ENCODE data around the gene KCNE4.

Gene KCNE4

GRCh38 chr2:223042284-223042683 is 9.7 kb upstream of the KCNE4 start:
- no peak for DNase-seq
- H3K27me3 ChIP-seq, result no peaks in the 10 kb centered on the region
- H3K27ac ChIP-seq, result peak overlapping the region; percentile 76 to 83
- no peaks in the 10 kb centered on the region for H3K36me3 ChIP-seq
- intact Hi-C loops (cut with DNase I; ENCODE audit: low total_unique reads), result no loop called here
- no peak for TF ChIP-seq CTCF (IDR thresholded peaks at IDR 0.05)
- H3K9me3 ChIP-seq, result no peaks in the 10 kb centered on the region
- no peak overlapping the region for H3K4me3 ChIP-seq
- H3K4me1 ChIP-seq, result peaks cover 0 to 45% (median 12%) of the 10 kb centered on the region in 4 donors

- Histone ChIP-seq H3K36me3 (no peaks in the 10 kb centered on the region), H3K4me1 (peaks cover 0 to 49% (median 14%) of the 10 kb centered on the region in 4 donors), H3K27me3 (no peaks in the 10 kb centered on the region), H3K27ac (peak overlapping the region; percentile 76 to 83), H3K4me3 (no peak overlapping the region), H3K9me3 (no peaks in the 10 kb centered on the region)
- intact Hi-C loops (cut with DNase I; ENCODE audit: low total_unique reads), result no loop called here
- DNase-seq, result no peak
- no peak for TF ChIP-seq CTCF (IDR thresholded peaks at IDR 0.05)
Measured at GRCh38 chr2:223042704-223043118, 9.3 kb upstream of the KCNE4 start.

GRCh38 chr2:223043164-223043941 is 8.6 kb upstream of the KCNE4 start:
- no peaks in the 10 kb centered on the region for H3K36me3 ChIP-seq
- intact Hi-C loops (cut with DNase I; ENCODE audit: low total_unique reads), result no loop called here
- no peak for TF ChIP-seq CTCF (IDR thresholded peaks at IDR 0.05)
- no peaks in the 10 kb centered on the region for H3K27me3 ChIP-seq
- H3K4me3 ChIP-seq, result no peak overlapping the region
- no peaks in the 10 kb centered on the region for H3K9me3 ChIP-seq
- DNase-seq, result no peak
- peaks cover 0 to 54% (median 14%) of the 10 kb centered on the region in 4 donors for H3K4me1 ChIP-seq
- H3K27ac ChIP-seq, result peak overlapping the region; percentile 76 to 83

- Histone ChIP-seq H3K9me3 (no peaks in the 10 kb centered on the region), H3K4me3 (no peak overlapping the region), H3K27me3 (no peaks in the 10 kb centered on the region), H3K27ac (peak overlapping the region; percentile 76 to 83), H3K4me1 (peaks cover 0 to 54% (median 14%) of the 10 kb centered on the region in 4 donors), H3K36me3 (no peaks in the 10 kb centered on the region)
- DNase-seq, result no peak
- no peak for TF ChIP-seq CTCF (IDR thresholded peaks at IDR 0.05)
- intact Hi-C loops (cut with DNase I; ENCODE audit: low total_unique reads), result no loop called here
Measured at GRCh38 chr2:223044092-223044836, 7.7 kb upstream of the KCNE4 start.

GRCh38 chr2:223044916-223045700 is 6.9 kb upstream of the KCNE4 start:
- intact Hi-C loops (cut with DNase I; ENCODE audit: low total_unique reads), result no loop called here

More at GRCh38 chr2:223044916-223045700, 6.9 kb upstream of the KCNE4 start:
- no peaks in the 10 kb centered on the region for H3K27me3 ChIP-seq
- no peaks in the 10 kb centered on the region for H3K36me3 ChIP-seq
- no peak for DNase-seq
- TF ChIP-seq CTCF (IDR thresholded peaks at IDR 0.05), result no peak
- peak overlapping the region in 1 of 2 donors; percentile 75 for H3K27ac ChIP-seq
- H3K9me3 ChIP-seq, result no peaks in the 10 kb centered on the region
- peaks cover 0 to 59% (median 17%) of the 10 kb centered on the region in 4 donors for H3K4me1 ChIP-seq
- no peak overlapping the region for H3K4me3 ChIP-seq

All from tibial artery (tissue), 4 donors.